ENCODE results near the gene SH3RF3. TPM values are rescaled to one million over a fixed set of nuclear protein-coding genes. Genes with fewer than 3 reads are reported as not detected.

The SH3RF3 gene
- total RNA-seq, 2 donors from 2014 or later = 8.0 to 8.8 TPM

- H3K36me3 ChIP-seq = no peaks in the 10 kb centered on the region
- H3K9me3 ChIP-seq = no peaks in the 10 kb centered on the region
- DNase-seq (ENCODE audit: low spot score) = no peak
- peaks cover 0 to 3% of the 10 kb centered on the region in 2 donors for H3K4me1 ChIP-seq
- no peaks in the 10 kb centered on the region for H3K27me3 ChIP-seq
- TF ChIP-seq CTCF (IDR thresholded peaks at IDR 0.05) = no peak
- no peak overlapping the region for H3K4me3 ChIP-seq
- H3K27ac ChIP-seq = no peak overlapping the region
Measured at GRCh38 chr2:109472974-109473373, 344.0 kb downstream of the SH3RF3 start.

GRCh38 chr2:109473616-109474318, 344.8 kb downstream of the SH3RF3 start:
- Histone ChIP-seq H3K4me3 (no peak overlapping the region), H3K9me3 (no peaks in the 10 kb centered on the region), H3K27me3 (no peaks in the 10 kb centered on the region), H3K4me1 (no peaks in the 10 kb centered on the region), H3K27ac (no peak overlapping the region), H3K36me3 (no peaks in the 10 kb centered on the region)
- TF ChIP-seq CTCF (IDR thresholded peaks at IDR 0.05) = no peak
- DNase-seq (ENCODE audit: low spot score) = no peak

GRCh38 chr2:109474319-109474825, 345.4 kb downstream of the SH3RF3 start:
- TF ChIP-seq CTCF (IDR thresholded peaks at IDR 0.05) = no peak
- no peak overlapping the region for H3K4me3 ChIP-seq
- no peak for DNase-seq (ENCODE audit: low spot score)
- H3K9me3 ChIP-seq = no peaks in the 10 kb centered on the region
- no peaks in the 10 kb centered on the region for H3K27me3 ChIP-seq
- peaks cover 0 to 2% of the 10 kb centered on the region in 2 donors for H3K4me1 ChIP-seq
- H3K36me3 ChIP-seq = no peaks in the 10 kb centered on the region
- no peak overlapping the region for H3K27ac ChIP-seq

GRCh38 chr2:109475531-109476210, 346.7 kb downstream of the SH3RF3 start:
- H3K4me1 ChIP-seq = peaks cover 0 to 13% of the 10 kb centered on the region in 2 donors
- H3K4me3 ChIP-seq = no peak overlapping the region
- no peaks in the 10 kb centered on the region for H3K9me3 ChIP-seq
- no peaks in the 10 kb centered on the region for H3K27me3 ChIP-seq
- no peak for TF ChIP-seq CTCF (IDR thresholded peaks at IDR 0.05)
- no peak overlapping the region for H3K27ac ChIP-seq
- H3K36me3 ChIP-seq = no peaks in the 10 kb centered on the region
- DNase-seq (ENCODE audit: low spot score) = no peak

GRCh38 chr2:109476641-109477441, 347.8 kb downstream of the SH3RF3 start:
- no peak for DNase-seq (ENCODE audit: low spot score)
- H3K4me3 ChIP-seq = no peak overlapping the region
- TF ChIP-seq CTCF (IDR thresholded peaks at IDR 0.05) = no peak
- no peaks in the 10 kb centered on the region for H3K36me3 ChIP-seq
- no peak overlapping the region for H3K27ac ChIP-seq
- no peaks in the 10 kb centered on the region for H3K27me3 ChIP-seq
- H3K4me1 ChIP-seq = peaks cover 0 to 19% of the 10 kb centered on the region in 2 donors
- no peaks in the 10 kb centered on the region for H3K9me3 ChIP-seq
